ENCODE results near the gene ANKRD29.

DNA sequence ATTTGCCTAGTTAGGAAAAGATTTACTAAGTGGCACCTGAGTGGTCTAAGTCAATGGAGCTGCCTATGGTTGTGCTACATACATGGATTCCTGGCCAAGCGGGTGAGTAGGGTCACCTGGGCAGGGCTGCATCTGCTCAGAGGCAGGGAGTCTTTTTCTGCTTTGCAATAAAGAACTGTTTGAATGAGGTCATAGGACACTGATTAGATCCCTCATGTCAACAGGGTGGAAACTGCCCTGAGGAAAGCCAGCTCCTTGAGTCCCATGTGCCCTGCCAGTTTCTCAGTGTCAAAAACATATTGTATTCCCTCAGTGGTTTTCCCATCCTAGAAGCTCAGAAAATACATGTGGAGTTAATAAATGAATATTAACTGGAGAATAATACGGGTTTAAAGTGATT lies 31.1 kb upstream of the ANKRD29 start:
- TF ChIP-seq, protein P1, sequence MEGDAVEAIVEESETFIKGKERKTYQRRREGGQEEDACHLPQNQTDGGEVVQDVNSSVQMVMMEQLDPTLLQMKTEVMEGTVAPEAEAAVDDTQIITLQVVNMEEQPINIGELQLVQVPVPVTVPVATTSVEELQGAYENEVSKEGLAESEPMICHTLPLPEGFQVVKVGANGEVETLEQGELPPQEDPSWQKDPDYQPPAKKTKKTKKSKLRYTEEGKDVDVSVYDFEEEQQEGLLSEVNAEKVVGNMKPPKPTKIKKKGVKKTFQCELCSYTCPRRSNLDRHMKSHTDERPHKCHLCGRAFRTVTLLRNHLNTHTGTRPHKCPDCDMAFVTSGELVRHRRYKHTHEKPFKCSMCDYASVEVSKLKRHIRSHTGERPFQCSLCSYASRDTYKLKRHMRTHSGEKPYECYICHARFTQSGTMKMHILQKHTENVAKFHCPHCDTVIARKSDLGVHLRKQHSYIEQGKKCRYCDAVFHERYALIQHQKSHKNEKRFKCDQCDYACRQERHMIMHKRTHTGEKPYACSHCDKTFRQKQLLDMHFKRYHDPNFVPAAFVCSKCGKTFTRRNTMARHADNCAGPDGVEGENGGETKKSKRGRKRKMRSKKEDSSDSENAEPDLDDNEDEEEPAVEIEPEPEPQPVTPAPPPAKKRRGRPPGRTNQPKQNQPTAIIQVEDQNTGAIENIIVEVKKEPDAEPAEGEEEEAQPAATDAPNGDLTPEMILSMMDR (conservative IDR thresholded peaks at IDR 0.05; ENCODE audit: low read depth in 2 of 2) = no peak
- no peak for TF ChIP-seq CREB1 (CRISPR knock-in tag; IDR thresholded peaks at IDR 0.05; ENCODE audit: low read depth)
- TF ChIP-seq, protein P2, sequence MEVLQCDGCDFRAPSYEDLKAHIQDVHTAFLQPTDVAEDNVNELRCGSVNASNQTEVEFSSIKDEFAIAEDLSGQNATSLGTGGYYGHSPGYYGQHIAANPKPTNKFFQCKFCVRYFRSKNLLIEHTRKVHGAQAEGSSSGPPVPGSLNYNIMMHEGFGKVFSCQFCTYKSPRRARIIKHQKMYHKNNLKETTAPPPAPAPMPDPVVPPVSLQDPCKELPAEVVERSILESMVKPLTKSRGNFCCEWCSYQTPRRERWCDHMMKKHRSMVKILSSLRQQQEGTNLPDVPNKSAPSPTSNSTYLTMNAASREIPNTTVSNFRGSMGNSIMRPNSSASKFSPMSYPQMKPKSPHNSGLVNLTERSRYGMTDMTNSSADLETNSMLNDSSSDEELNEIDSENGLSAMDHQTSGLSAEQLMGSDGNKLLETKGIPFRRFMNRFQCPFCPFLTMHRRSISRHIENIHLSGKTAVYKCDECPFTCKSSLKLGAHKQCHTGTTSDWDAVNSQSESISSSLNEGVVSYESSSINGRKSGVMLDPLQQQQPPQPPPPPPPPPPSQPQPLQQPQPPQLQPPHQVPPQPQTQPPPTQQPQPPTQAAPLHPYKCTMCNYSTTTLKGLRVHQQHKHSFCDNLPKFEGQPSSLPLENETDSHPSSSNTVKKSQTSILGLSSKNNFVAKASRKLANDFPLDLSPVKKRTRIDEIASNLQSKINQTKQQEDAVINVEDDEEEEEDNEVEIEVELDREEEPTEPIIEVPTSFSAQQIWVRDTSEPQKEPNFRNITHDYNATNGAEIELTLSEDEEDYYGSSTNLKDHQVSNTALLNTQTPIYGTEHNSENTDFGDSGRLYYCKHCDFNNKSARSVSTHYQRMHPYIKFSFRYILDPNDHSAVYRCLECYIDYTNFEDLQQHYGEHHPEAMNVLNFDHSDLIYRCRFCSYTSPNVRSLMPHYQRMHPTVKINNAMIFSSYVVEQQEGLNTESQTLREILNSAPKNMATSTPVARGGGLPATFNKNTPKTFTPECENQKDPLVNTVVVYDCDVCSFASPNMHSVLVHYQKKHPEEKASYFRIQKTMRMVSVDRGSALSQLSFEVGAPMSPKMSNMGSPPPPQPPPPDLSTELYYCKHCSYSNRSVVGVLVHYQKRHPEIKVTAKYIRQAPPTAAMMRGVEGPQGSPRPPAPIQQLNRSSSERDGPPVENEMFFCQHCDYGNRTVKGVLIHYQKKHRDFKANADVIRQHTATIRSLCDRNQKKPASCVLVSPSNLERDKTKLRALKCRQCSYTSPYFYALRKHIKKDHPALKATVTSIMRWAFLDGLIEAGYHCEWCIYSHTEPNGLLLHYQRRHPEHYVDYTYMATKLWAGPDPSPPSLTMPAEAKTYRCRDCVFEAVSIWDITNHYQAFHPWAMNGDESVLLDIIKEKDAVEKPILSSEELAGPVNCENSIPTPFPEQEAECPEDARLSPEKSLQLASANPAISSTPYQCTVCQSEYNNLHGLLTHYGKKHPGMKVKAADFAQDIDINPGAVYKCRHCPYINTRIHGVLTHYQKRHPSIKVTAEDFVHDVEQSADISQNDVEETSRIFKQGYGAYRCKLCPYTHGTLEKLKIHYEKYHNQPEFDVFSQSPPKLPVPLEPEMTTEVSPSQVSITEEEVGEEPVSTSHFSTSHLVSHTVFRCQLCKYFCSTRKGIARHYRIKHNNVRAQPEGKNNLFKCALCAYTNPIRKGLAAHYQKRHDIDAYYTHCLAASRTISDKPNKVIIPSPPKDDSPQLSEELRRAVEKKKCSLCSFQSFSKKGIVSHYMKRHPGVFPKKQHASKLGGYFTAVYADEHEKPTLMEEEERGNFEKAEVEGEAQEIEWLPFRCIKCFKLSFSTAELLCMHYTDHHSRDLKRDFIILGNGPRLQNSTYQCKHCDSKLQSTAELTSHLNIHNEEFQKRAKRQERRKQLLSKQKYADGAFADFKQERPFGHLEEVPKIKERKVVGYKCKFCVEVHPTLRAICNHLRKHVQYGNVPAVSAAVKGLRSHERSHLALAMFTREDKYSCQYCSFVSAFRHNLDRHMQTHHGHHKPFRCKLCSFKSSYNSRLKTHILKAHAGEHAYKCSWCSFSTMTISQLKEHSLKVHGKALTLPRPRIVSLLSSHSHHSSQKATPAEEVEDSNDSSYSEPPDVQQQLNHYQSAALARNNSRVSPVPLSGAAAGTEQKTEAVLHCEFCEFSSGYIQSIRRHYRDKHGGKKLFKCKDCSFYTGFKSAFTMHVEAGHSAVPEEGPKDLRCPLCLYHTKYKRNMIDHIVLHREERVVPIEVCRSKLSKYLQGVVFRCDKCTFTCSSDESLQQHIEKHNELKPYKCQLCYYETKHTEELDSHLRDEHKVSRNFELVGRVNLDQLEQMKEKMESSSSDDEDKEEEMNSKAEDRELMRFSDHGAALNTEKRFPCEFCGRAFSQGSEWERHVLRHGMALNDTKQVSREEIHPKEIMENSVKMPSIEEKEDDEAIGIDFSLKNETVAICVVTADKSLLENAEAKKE (CRISPR knock-in tag; IDR thresholded peaks at IDR 0.05) = no peak
- TF ChIP-seq, protein P3, sequence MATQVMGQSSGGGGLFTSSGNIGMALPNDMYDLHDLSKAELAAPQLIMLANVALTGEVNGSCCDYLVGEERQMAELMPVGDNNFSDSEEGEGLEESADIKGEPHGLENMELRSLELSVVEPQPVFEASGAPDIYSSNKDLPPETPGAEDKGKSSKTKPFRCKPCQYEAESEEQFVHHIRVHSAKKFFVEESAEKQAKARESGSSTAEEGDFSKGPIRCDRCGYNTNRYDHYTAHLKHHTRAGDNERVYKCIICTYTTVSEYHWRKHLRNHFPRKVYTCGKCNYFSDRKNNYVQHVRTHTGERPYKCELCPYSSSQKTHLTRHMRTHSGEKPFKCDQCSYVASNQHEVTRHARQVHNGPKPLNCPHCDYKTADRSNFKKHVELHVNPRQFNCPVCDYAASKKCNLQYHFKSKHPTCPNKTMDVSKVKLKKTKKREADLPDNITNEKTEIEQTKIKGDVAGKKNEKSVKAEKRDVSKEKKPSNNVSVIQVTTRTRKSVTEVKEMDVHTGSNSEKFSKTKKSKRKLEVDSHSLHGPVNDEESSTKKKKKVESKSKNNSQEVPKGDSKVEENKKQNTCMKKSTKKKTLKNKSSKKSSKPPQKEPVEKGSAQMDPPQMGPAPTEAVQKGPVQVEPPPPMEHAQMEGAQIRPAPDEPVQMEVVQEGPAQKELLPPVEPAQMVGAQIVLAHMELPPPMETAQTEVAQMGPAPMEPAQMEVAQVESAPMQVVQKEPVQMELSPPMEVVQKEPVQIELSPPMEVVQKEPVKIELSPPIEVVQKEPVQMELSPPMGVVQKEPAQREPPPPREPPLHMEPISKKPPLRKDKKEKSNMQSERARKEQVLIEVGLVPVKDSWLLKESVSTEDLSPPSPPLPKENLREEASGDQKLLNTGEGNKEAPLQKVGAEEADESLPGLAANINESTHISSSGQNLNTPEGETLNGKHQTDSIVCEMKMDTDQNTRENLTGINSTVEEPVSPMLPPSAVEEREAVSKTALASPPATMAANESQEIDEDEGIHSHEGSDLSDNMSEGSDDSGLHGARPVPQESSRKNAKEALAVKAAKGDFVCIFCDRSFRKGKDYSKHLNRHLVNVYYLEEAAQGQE (IDR thresholded peaks at IDR 0.05; ENCODE audit: unreplicated experiment) = no peak
- no peak for TF ChIP-seq EZH2phosphoT487 (IDR thresholded peaks at IDR 0.05; ENCODE audit: unreplicated experiment)
- no peak for TF ChIP-seq POLR2AphosphoS5 (IDR thresholded peaks at IDR 0.05; ENCODE audit: low read depth)
- TF ChIP-seq EZH2 (IDR thresholded peaks at IDR 0.05; ENCODE audit: low read depth, unreplicated experiment) = no peak
- TF ChIP-seq, protein P4, sequence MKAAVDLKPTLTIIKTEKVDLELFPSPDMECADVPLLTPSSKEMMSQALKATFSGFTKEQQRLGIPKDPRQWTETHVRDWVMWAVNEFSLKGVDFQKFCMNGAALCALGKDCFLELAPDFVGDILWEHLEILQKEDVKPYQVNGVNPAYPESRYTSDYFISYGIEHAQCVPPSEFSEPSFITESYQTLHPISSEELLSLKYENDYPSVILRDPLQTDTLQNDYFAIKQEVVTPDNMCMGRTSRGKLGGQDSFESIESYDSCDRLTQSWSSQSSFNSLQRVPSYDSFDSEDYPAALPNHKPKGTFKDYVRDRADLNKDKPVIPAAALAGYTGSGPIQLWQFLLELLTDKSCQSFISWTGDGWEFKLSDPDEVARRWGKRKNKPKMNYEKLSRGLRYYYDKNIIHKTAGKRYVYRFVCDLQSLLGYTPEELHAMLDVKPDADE (IDR thresholded peaks at IDR 0.05) = no peak
- TF ChIP-seq ZNF114 (CRISPR knock-in tag; IDR thresholded peaks at IDR 0.05) = no peak
- no peak for TF ChIP-seq JUNB (IDR thresholded peaks at IDR 0.05; ENCODE audit: unreplicated experiment)
- TF ChIP-seq ZNF331 (CRISPR knock-in tag; IDR thresholded peaks at IDR 0.05; ENCODE audit: low read depth) = no peak
- TF ChIP-seq NANOG (IDR thresholded peaks at IDR 0.05; ENCODE audit: borderline replicate concordance) = no peak
